GM18909 (cell line): ENCODE data around the gene TM7SF2.
"Not testable (repeated sequence)": the region's sequence is repeated elsewhere in the genome, so short reads cannot be mapped to it uniquely, and the experiment has no call there.

Experiments
- ATAC-seq: cut with Tn5 transposase; IDR thresholded peaks from one replicate; pipeline ENCODE4 v1.9.1; 2021; ENCODE audit warnings: mild to moderate bottlenecking; ENCODE audit not compliant: unreplicated experiment, poor library complexity

TM7SF2 gene

GRCh38 chr11:65113361-65113756, 1.7 kb downstream of the TM7SF2 start:
- ATAC-seq = no peak

- no peak for ATAC-seq
Measured at GRCh38 chr11:65113839-65114238, 2.2 kb downstream of the TM7SF2 start.

- no peak for ATAC-seq
Measured at GRCh38 chr11:65114538-65115171, 3.0 kb downstream of the TM7SF2 start.

- no peak for ATAC-seq
Measured at GRCh38 chr11:65115361-65116082, 3.9 kb downstream of the TM7SF2 start.

- no peak for ATAC-seq
Measured at GRCh38 chr11:65116370-65117205, 4.9 kb downstream of the TM7SF2 start.

- peak; percentile 72 for ATAC-seq
Measured at GRCh38 chr11:65117206-65118096, 5.8 kb downstream of the TM7SF2 start, which contains the start of gene ZNHIT2. TSS of gene ZNHIT2 (minus strand) at chr11:65117701. CDS start at chr11:65117653, 48 bp downstream.

GRCh38 chr11:65118097-65118837, 6.6 kb downstream of the TM7SF2 start:
- no peak for ATAC-seq

- ATAC-seq = not testable (repeated sequence)
Measured at GRCh38 chr11:65118891-65119669, 7.4 kb downstream of the TM7SF2 start.

GRCh38 chr11:65119670-65119995, 8.0 kb downstream of the TM7SF2 start:
- no peak for ATAC-seq

- ATAC-seq = no peak
Measured at GRCh38 chr11:65120831-65121230, 9.2 kb downstream of the TM7SF2 start.

- ATAC-seq = no peak
Measured at GRCh38 chr11:65121447-65121864, 9.8 kb downstream of the TM7SF2 start.

- peak; percentile 67 for ATAC-seq
Measured at GRCh38 chr11:65121865-65122696, 10.4 kb downstream of the TM7SF2 start, which contains the start of the genes FAU and MRPL49. TSS of gene FAU (minus strand) at chr11:65122134. CDS start at chr11:65121813, 321 bp downstream. TSS of gene MRPL49 (plus strand) at chr11:65122321. CDS start at chr11:65122347, 26 bp downstream.

- no peak for ATAC-seq
Measured at GRCh38 chr11:65124480-65125196, 13.0 kb downstream of the TM7SF2 start.

GRCh38 chr11:65125197-65126056, 13.8 kb downstream of the TM7SF2 start:
- ATAC-seq = no peak

GRCh38 chr11:65126624-65127274, 15.1 kb downstream of the TM7SF2 start:
- no peak for ATAC-seq
